Calu3 (cell line): ENCODE results near the gene AARS2. TPM values are rescaled to one million over a fixed set of nuclear protein-coding genes. Genes with fewer than 3 reads are reported as not detected.

Source experiments
- BruUV-seq: library from RNA; stranded (reverse); fragments of 400-500 nt; replicated peaks from 2 replicates; lab custom pipeline; 2021; lab: Mats Ljungman, UMichigan
- CTCF ChIA-PET: fragments of 300-600 bp; sonication (Branson Sonifier 250); formaldehyde crosslinking; loops from one replicate; lab custom pipeline; 2022; ENCODE audit warnings: antibody characterized with exemption; lab: Charles Lee
- DNase-seq: peaks from one replicate; pipeline ENCODE4 v3.0.0; 2022
- H3K27ac Mint-ChIP-seq: one replicate; pipeline ENCODE4 v1.8.0; 2022; ENCODE audit warnings: mixed read lengths; ENCODE audit not compliant: unreplicated experiment
- H3K27me3 Mint-ChIP-seq: one replicate; pipeline ENCODE4 v1.8.0; 2022; ENCODE audit warnings: mixed read lengths; ENCODE audit not compliant: unreplicated experiment
- H3K36me3 Mint-ChIP-seq: one replicate; pipeline ENCODE4 v1.8.0; 2022; ENCODE audit warnings: mild to moderate bottlenecking, moderate library complexity, mixed read lengths; ENCODE audit not compliant: insufficient read depth, unreplicated experiment
- H3K4me1 Mint-ChIP-seq: one replicate; pipeline ENCODE4 v1.8.0; 2022; ENCODE audit warnings: mild to moderate bottlenecking, low read depth, mixed read lengths; ENCODE audit not compliant: unreplicated experiment
- H3K4me3 Mint-ChIP-seq: one replicate; pipeline ENCODE4 v1.8.0; 2022; ENCODE audit warnings: mild to moderate bottlenecking, low read depth, moderate library complexity, mixed read lengths; ENCODE audit not compliant: unreplicated experiment
- H3K9me3 Mint-ChIP-seq: one replicate; pipeline ENCODE4 v1.8.0; 2022; ENCODE audit warnings: low read depth, mixed read lengths; ENCODE audit not compliant: unreplicated experiment
- intact Hi-C: fragments of 100-400 bp; cut with micrococcal nuclease; formaldehyde crosslinking; loops from one replicate; pipeline ENCODE4 v1.10.0; 2022; ENCODE audit not compliant: unreplicated experiment
- total RNA-seq: library from RNA; stranded (reverse); gene quantifications from 2 replicates; pipeline ENCODE4 v1.2.3, GENCODE V29; 2022
- TF ChIP-seq, protein P1 (sequence below): fragments of 200-600 bp; IDR thresholded peaks from one replicate; pipeline ENCODE4 v1.8.0; 2022; ENCODE audit warnings: antibody characterized with exemption; ENCODE audit not compliant: unreplicated experiment

AARS2 gene
- total RNA-seq, 1 experiment from 2014 or later: 37.5 TPM

DNA sequence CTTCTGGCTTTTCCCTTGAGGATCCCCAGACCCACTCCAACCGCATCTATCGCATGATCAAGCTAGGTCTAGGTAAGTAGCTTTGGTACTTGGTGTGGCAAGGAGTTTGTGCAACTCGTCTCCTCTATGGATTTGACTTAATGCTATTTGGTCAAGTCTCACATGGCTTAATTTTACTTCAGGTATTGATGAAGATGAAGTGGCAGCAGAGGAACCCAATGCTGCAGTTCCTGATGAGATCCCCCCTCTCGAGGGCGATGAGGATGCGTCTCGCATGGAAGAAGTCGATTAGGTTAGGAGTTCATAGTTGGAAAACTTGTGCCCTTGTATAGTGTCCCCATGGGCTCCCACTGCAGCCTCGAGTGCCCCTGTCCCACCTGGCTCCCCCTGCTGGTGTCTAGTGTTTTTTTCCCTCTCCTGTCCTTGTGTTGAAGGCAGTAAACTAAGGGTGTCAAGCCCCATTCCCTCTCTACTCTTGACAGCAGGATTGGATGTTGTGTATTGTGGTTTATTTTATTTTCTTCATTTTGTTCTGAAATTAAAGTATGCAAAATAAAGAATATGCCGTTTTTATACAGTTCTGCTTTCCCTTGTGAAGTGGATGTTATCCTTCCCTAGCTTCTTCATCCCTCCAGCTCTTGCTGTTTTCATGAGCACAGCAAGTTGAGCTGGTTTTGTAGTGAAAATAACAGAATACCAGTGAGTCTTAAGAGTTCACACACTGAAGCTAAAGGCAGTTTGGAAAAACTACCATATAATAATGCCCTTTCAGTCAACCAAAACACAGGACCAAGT lies 59.6 kb downstream of the AARS2 start:
- peaks cover 100% of the 10 kb centered on the region for H3K36me3 Mint-ChIP-seq
- BruUV-seq: TSS peak; percentile 1
- intact Hi-C loops: no loop called here
- no peaks in the 10 kb centered on the region for H3K9me3 Mint-ChIP-seq
- CTCF ChIA-PET: interaction anchor here (0.5 to 1.0 kb wide), 3 partner anchors 17 to 157 kb away, joined by 3 to 4 read pairs (median 3); no protein-coding TSS in a partner anchor
- no peaks in the 10 kb centered on the region for H3K27me3 Mint-ChIP-seq
- H3K4me3 Mint-ChIP-seq: peak overlapping the region; percentile 86
- TF ChIP-seq, protein P1, sequence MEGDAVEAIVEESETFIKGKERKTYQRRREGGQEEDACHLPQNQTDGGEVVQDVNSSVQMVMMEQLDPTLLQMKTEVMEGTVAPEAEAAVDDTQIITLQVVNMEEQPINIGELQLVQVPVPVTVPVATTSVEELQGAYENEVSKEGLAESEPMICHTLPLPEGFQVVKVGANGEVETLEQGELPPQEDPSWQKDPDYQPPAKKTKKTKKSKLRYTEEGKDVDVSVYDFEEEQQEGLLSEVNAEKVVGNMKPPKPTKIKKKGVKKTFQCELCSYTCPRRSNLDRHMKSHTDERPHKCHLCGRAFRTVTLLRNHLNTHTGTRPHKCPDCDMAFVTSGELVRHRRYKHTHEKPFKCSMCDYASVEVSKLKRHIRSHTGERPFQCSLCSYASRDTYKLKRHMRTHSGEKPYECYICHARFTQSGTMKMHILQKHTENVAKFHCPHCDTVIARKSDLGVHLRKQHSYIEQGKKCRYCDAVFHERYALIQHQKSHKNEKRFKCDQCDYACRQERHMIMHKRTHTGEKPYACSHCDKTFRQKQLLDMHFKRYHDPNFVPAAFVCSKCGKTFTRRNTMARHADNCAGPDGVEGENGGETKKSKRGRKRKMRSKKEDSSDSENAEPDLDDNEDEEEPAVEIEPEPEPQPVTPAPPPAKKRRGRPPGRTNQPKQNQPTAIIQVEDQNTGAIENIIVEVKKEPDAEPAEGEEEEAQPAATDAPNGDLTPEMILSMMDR: peak; percentile 57
- peak overlapping the region; percentile 72 for H3K27ac Mint-ChIP-seq
- peaks cover 88% of the 10 kb centered on the region for H3K4me1 Mint-ChIP-seq
- peak; percentile 93 for DNase-seq

DNA sequence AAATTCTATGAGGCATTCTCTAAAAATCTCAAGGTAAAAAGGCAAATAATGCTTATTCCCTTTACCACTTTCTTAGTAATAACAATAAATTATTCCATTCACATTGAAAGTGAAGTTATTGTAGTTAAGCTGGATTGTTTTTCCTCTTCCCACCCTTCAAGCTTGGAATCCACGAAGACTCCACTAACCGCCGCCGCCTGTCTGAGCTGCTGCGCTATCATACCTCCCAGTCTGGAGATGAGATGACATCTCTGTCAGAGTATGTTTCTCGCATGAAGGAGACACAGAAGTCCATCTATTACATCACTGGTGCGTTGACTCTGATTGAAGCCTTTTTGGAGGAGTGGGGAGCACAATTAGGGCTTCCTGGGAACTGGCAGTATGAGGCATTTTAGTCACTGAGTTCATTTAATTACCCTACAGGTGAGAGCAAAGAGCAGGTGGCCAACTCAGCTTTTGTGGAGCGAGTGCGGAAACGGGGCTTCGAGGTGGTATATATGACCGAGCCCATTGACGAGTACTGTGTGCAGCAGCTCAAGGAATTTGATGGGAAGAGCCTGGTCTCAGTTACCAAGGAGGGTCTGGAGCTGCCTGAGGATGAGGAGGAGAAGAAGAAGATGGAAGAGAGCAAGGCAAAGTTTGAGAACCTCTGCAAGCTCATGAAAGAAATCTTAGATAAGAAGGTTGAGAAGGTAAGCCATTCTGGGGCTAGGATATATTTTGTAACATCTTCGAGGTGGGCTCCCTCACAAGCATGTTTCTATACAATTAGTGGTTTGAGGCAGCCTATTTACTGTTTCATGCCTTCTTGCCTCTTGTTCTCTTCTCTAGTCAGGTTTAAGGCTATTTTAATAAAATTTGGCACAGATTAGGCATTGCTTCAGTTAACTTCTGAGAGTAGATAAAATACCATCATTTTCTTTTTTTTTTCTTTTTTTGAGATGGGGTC lies 61.3 kb downstream of the AARS2 start:
- CTCF ChIA-PET: interaction anchor here (0.7 to 0.8 kb wide), 2 partner anchors 80 to 140 kb away, joined by 3 read pairs; no protein-coding TSS in a partner anchor
- Mint-ChIP-seq H3K4me1 (peaks cover 79% of the 10 kb centered on the region), H3K4me3 (peak overlapping the region; percentile 0), H3K27ac (peak overlapping the region; percentile 6), H3K27me3 (no peaks in the 10 kb centered on the region), H3K9me3 (no peaks in the 10 kb centered on the region), H3K36me3 (peaks cover 100% of the 10 kb centered on the region)
- DNase-seq: no peak
- intact Hi-C loops: no loop called here
- BruUV-seq: no TSS peak
- TF ChIP-seq, protein P1: no peak

DNA sequence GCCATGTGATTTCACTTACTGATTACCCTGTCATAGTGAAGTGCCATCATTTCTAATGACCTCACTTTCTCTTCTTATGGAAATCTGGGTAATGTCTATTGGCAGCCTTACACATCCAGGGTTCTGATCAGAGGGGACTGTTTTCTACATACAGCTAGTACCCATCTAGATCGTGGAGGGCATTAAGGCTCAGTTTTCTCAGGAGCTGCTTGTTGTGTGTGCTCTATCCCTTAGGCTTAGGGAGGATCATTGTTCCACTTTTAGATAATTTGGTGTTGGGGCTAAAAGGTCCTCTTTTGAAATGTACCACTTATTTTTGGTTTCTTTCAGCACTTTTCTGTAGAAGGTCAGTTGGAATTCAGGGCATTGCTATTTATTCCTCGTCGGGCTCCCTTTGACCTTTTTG lies 62.4 kb downstream of the AARS2 start:
- Mint-ChIP-seq H3K27ac (peak overlapping the region; percentile 99), H3K9me3 (no peaks in the 10 kb centered on the region), H3K36me3 (peaks cover 100% of the 10 kb centered on the region), H3K4me1 (peaks cover 68% of the 10 kb centered on the region), H3K4me3 (peak overlapping the region; percentile 88), H3K27me3 (no peaks in the 10 kb centered on the region)
- no TSS peak for BruUV-seq
- TF ChIP-seq, protein P1: no peak
- CTCF ChIA-PET: no interaction called here
- DNase-seq: no peak
- intact Hi-C loops: no loop called here

DNA sequence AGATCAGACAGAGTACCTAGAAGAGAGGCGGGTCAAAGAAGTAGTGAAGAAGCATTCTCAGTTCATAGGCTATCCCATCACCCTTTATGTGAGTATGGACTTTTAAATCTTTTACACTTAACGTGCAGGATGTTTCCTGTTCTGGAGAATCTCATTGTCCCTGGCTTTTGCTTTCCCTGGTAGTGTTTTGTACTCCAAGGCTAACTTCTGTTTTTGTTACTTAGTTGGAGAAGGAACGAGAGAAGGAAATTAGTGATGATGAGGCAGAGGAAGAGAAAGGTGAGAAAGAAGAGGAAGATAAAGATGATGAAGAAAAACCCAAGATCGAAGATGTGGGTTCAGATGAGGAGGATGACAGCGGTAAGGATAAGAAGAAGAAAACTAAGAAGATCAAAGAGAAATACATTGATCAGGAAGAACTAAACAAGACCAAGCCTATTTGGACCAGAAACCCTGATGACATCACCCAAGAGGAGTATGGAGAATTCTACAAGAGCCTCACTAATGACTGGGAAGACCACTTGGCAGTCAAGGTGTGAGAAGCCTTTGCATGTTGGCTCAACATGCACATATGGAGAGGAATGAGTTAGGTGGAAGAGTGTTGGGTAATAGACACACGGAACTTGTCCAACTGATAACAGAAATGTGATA lies 63.0 kb downstream of the AARS2 start:
- TF ChIP-seq, protein P1: no peak
- H3K4me3 Mint-ChIP-seq: peak overlapping the region; percentile 88
- CTCF ChIA-PET: no interaction called here
- H3K36me3 Mint-ChIP-seq: peaks cover 100% of the 10 kb centered on the region
- H3K27me3 Mint-ChIP-seq: no peaks in the 10 kb centered on the region
- no peaks in the 10 kb centered on the region for H3K9me3 Mint-ChIP-seq
- H3K27ac Mint-ChIP-seq: peak overlapping the region; percentile 99
- no peak for DNase-seq
- TSS peak; percentile 29 for BruUV-seq
- peaks cover 68% of the 10 kb centered on the region for H3K4me1 Mint-ChIP-seq
- intact Hi-C loops: no loop called here
